Lung (tissue), 12 donors: ENCODE data around the gene LGALS12. TPM values are rescaled to one million over a fixed set of nuclear protein-coding genes. Genes with fewer than 3 reads are reported as not detected.
A peak's percentile ranks its signal among the peaks of the same experiment; 100 is the strongest.

ENCODE experiments used
- ATAC-seq: fragments of 200-7000 bp; cut with Tn5 transposase; one replicate; pipeline ENCODE4 v1.9.1; 2020; ENCODE audit warnings: moderate number of reproducible peaks; ENCODE audit not compliant: insufficient read depth, low FRiP score
- DNase-seq, 3 donors: peaks; one replicate each; pipeline ENCODE4 v3.0.0-alpha.2; 2013 to 2017
- H3K27ac ChIP-seq, 2 donors: one replicate each; pipeline ENCODE4 v1.5.1; 2013; ENCODE audit warnings: mild to moderate bottlenecking in 2 of 2, moderate library complexity in 2 of 2, control low read depth in 1 of 2, inconsistent platforms in 1 of 2, low read depth in 1 of 2, low read length in 1 of 2
- H3K27me3 ChIP-seq, 3 donors: one replicate each; pipeline ENCODE4 v1.5.1; 2013; ENCODE audit warnings: low read length in 2 of 3; ENCODE audit not compliant: control insufficient read depth in 3 of 3, insufficient read depth in 3 of 3
- H3K36me3 ChIP-seq, 4 donors: one replicate each; pipeline ENCODE4 v1.5.1; 2013; ENCODE audit warnings: low read length in 4 of 4, mild to moderate bottlenecking in 1 of 4, moderate library complexity in 1 of 4; ENCODE audit not compliant: control insufficient read depth in 4 of 4, insufficient read depth in 4 of 4
- H3K4me1 ChIP-seq, 5 donors: one replicate each; pipeline ENCODE4 v1.5.1; 2013; ENCODE audit warnings: low read length in 5 of 5, mild to moderate bottlenecking in 2 of 5, moderate library complexity in 1 of 5; ENCODE audit not compliant: control insufficient read depth in 5 of 5, insufficient read depth in 5 of 5
- H3K4me3 ChIP-seq: one replicate; pipeline ENCODE4 v1.5.1; 2013; ENCODE audit warnings: mild to moderate bottlenecking, control low read depth, moderate library complexity
- H3K9ac ChIP-seq, 2 donors: one replicate each; pipeline ENCODE4 v1.5.1; 2013; ENCODE audit warnings: low read length in 2 of 2, control low read depth in 1 of 2; ENCODE audit not compliant: insufficient read depth in 1 of 2
- H3K9me3 ChIP-seq, 4 donors: one replicate each; pipeline ENCODE4 v1.5.1; 2013; ENCODE audit warnings: low read length in 3 of 4, mild to moderate bottlenecking in 1 of 4, moderate library complexity in 1 of 4; ENCODE audit not compliant: control insufficient read depth in 4 of 4, insufficient read depth in 3 of 4
- CTCF ChIP-seq: IDR thresholded peaks from 2 replicates; pipeline ENCODE4 v1.5.1; 2012; ENCODE audit warnings: mild to moderate bottlenecking; ENCODE audit errors: control extremely low read depth, extremely low read depth
- WGBS, 2 donors: extraction: QIAGEN DNeasy Blood & Tissue Kit; methylation state at CpG; one replicate each; pipeline ENCODE4 v1.1.7; 2013; 5-methylcytosine and 5-hydroxymethylcytosine counted together
- polyA plus RNA-seq, 2 donors: library from polyadenylated mRNA; stranded (reverse); fragments of 200-250 nt; gene quantifications; one replicate each; pipeline ENCODE4 v1.2.1, GENCODE V29; 2013
- total RNA-seq, 2 donors: library from RNA; depleted of rRNA in 1 of 2; stranded (reverse); fragments of >200 nt in 1 of 2; gene quantifications; one replicate each; pipeline ENCODE4 v1.2.1, GENCODE V29; 2014 to 2021
- donor health status: control.
- donor health status: control.
- donor health status: Bipolar disorder and iron deficiency.
- donor health status: healthy.
- donor health status: DM: yes; HTN: yes; CAD: no.

Gene LGALS12
- total and polyA plus RNA-seq, 4 donors = 0.43 to 1.3 (median 0.87) TPM

GRCh38 chr11:63480039-63480438 is 25.8 kb upstream of the LGALS12 start:
- WGBS, 2 donors = 83 to 91% methylated on average over 6 of the region's 6 CpGs

GRCh38 chr11:63485777-63486176 is 20.1 kb upstream of the LGALS12 start:
- Histone ChIP-seq H3K4me1 (peaks cover 0 to 2% (median 0%) of the 10 kb centered on the region in 5 donors), H3K27me3 (peaks cover 0 to 18% (median 0%) of the 10 kb centered on the region in 3 donors), H3K9ac (no peak overlapping the region), H3K9me3 (peaks cover 0 to 6% (median 0%) of the 10 kb centered on the region in 4 donors), H3K27ac (no peak overlapping the region), H3K36me3 (no peaks in the 10 kb centered on the region), H3K4me3 (no peak overlapping the region)
- no peak for TF ChIP-seq CTCF
- no peak for DNase-seq
- no peak for ATAC-seq
- WGBS, 2 donors = 87 to 95% methylated on average over 3 of the region's 3 CpGs

More at GRCh38 chr11:63480039-63480438, 25.8 kb upstream of the LGALS12 start:
- Histone ChIP-seq H3K36me3 (no peaks in the 10 kb centered on the region), H3K9me3 (peaks cover 0 to 4% (median 0%) of the 10 kb centered on the region in 4 donors), H3K27ac (no peak overlapping the region), H3K27me3 (no peaks in the 10 kb centered on the region), H3K4me1 (peaks cover 0 to 3% (median 0%) of the 10 kb centered on the region in 5 donors), H3K9ac (no peak overlapping the region), H3K4me3 (no peak overlapping the region)
- ATAC-seq (no peak), DNase-seq (no peak)
- TF ChIP-seq CTCF = no peak

- peaks cover 0 to 10% (median 6%) of the 10 kb centered on the region in 5 donors for H3K4me1 ChIP-seq
- TF ChIP-seq CTCF = no peak
- peaks cover 0 to 6% (median 0%) of the 10 kb centered on the region in 4 donors for H3K9me3 ChIP-seq
- H3K27ac ChIP-seq = no peak overlapping the region
- H3K36me3 ChIP-seq = no peaks in the 10 kb centered on the region
- DNase-seq (no peak), ATAC-seq (no peak)
- H3K27me3 ChIP-seq = peaks cover 0 to 18% (median 0%) of the 10 kb centered on the region in 3 donors
- 73 to 89% methylated on average over 1 of the region's 1 CpG for WGBS, 2 donors
- no peak overlapping the region for H3K9ac ChIP-seq
- no peak overlapping the region for H3K4me3 ChIP-seq
These were observed 17.1 kb upstream of the LGALS12 start for GRCh38 chr11:63488789-63489188.

GRCh38 chr11:63489879-63490278 is 16.0 kb upstream of the LGALS12 start:
- H3K36me3 ChIP-seq = no peaks in the 10 kb centered on the region
- DNase-seq (peak in 1 of 3 donors; percentile 11), ATAC-seq (no peak)
- no peak overlapping the region for H3K4me3 ChIP-seq
- no peak overlapping the region for H3K9ac ChIP-seq
- H3K9me3 ChIP-seq = peaks cover 0 to 2% (median 0%) of the 10 kb centered on the region in 4 donors
- TF ChIP-seq CTCF = no peak
- 60 to 61% methylated on average over 3 of the region's 3 CpGs for WGBS, 2 donors
- H3K4me1 ChIP-seq = peaks cover 0 to 10% (median 6%) of the 10 kb centered on the region in 5 donors
- H3K27ac ChIP-seq = no peak overlapping the region
- peaks cover 0 to 18% (median 0%) of the 10 kb centered on the region in 3 donors for H3K27me3 ChIP-seq
